Measurements from ENCODE around the gene OR1J2.

The OR1J2 gene

DNA sequence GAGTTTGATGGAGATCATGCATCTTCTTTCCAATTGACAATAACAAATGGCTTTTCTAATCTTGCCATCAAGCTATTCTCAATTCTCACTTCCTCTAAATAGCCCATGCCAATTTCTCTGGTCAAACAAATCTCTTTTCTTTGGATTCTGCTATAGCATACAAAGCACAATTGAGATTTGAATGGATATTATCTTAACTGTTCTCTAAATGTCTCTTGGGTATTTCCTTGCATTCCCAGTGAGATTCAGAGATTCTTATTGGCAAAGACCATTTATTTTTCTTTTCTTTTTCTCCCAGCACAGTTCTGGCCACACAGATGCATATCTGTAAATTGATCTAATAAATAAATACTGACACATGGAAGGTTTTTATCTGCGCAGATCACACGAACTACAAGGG, 42.2 kb downstream of the OR1J2 start, which contains the start of gene OR1N2:
Gene OR1N2, plus strand, starts transcription at position 301 of the 400 bp plus-strand sequence. CDS start 100 bp downstream, outside the sequence.
- no peak for TF ChIP-seq ZFX (IDR thresholded peaks at IDR 0.05)
- TF ChIP-seq, protein P1, sequence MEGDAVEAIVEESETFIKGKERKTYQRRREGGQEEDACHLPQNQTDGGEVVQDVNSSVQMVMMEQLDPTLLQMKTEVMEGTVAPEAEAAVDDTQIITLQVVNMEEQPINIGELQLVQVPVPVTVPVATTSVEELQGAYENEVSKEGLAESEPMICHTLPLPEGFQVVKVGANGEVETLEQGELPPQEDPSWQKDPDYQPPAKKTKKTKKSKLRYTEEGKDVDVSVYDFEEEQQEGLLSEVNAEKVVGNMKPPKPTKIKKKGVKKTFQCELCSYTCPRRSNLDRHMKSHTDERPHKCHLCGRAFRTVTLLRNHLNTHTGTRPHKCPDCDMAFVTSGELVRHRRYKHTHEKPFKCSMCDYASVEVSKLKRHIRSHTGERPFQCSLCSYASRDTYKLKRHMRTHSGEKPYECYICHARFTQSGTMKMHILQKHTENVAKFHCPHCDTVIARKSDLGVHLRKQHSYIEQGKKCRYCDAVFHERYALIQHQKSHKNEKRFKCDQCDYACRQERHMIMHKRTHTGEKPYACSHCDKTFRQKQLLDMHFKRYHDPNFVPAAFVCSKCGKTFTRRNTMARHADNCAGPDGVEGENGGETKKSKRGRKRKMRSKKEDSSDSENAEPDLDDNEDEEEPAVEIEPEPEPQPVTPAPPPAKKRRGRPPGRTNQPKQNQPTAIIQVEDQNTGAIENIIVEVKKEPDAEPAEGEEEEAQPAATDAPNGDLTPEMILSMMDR (conservative IDR thresholded peaks at IDR 0.05): no peak
- H3K27ac ChIP-seq: no peak within 1 kb of the TSS
